ENCODE data around the gene SP8.

- no peak for TF ChIP-seq USF1 (IDR thresholded peaks at IDR 0.05; ENCODE audit: borderline replicate concordance, low read depth)
- no peak for TF ChIP-seq MXI1 (IDR thresholded peaks at IDR 0.05; ENCODE audit: low read depth, low read length)
- no peak for TF ChIP-seq EP300 (IDR thresholded peaks at IDR 0.05; ENCODE audit: borderline replicate concordance in 1 of 2, low read depth in 1 of 2, low read length in 1 of 2)
- TF ChIP-seq CHD2 (IDR thresholded peaks at IDR 0.05; ENCODE audit: low read length, partially characterized antibody): no peak
- TF ChIP-seq USF2 (IDR thresholded peaks at IDR 0.05; ENCODE audit: borderline replicate concordance, low read depth, low read length): no peak
Measured at GRCh38 chr7:20737840-20738448, 48.7 kb downstream of the SP8 start.
